Erythroblast (primary cell): ENCODE measurements around the gene ANO1.

Experiments used
- GATA1 ChIP-seq: IDR thresholded peaks from 2 replicates; pipeline ENCODE4 v1.6.1; 2011; ENCODE audit warnings: low read depth, mild to moderate bottlenecking, control low read depth, low read length, moderate library complexity
- POLR2A ChIP-seq: IDR thresholded peaks from 2 replicates; pipeline ENCODE4 v1.6.1; 2011; ENCODE audit warnings: mild to moderate bottlenecking, low read length

GRCh38 chr11:70106757-70107156, 28.6 kb downstream of the ANO1 start:
- TF ChIP-seq POLR2A: no peak
- no peak for TF ChIP-seq GATA1
